Measurements from ENCODE around the gene NME7.
A peak's percentile ranks its signal among the peaks of the same experiment; 100 is the strongest.
"Not testable (repeated sequence)": the region's sequence is repeated elsewhere in the genome, so short reads cannot be mapped to it uniquely, and the experiment has no call there.

Gene NME7

DNA sequence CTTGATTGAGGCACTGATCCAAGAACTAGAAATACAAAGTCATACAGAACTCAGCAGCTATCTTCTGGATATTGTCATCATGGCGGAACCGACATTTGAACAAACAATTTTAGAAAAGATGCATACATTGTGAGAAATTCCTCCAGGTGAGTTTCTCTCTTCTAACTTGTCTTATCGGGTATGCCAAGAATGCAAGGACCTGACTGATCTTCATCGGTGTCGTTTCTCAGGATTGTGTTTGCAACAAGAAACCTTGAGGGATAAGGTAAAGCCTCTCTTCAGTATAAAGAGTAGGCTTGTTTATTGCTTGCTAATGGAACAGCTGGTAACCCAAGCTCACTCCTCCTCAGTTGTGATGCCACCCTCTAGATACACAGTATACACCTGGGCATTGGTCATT, 62.2 kb downstream of the NME7 start:
- DNase-seq (ENCODE audit: low spot score): no peak

DNA sequence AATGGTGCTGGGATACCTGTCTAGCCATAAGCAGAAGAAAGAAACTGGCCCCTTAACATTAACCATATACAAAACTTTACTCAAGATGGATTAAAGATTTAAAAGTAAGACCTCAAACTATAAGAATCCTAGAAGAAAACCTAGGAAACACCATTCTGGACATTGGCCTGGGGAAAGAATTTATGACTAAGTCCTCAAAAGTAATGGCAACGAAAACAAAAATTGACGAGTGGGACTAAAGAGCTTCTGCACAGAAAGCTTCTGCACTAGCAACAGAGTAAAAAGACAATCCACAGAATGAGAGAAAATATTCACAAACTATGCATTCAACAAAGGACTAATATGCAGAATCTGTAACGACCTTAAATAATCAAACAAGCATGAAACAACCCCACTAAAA, 66.7 kb downstream of the NME7 start:
- no peak for DNase-seq (ENCODE audit: low spot score)

DNA sequence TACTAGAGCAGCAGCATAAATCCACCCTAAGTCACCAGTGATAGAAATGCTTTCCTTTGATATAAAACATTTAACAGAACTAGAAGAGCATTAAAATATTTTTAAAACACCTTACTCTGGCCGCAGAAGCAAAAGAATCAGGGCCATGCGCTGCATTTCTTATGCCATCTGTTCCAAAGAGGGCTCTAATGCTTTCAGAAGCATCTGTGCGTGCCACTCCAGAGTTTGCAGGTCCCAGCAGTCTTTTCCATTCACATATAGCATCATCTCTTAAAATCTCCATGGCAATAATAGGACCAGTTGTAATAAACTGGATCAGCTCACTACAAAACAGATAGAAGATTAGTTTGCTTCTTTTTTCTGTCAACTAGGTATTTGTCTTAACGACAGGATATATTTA, 69.2 kb downstream of the NME7 start:
- DNase-seq (ENCODE audit: low spot score): no peak

DNA sequence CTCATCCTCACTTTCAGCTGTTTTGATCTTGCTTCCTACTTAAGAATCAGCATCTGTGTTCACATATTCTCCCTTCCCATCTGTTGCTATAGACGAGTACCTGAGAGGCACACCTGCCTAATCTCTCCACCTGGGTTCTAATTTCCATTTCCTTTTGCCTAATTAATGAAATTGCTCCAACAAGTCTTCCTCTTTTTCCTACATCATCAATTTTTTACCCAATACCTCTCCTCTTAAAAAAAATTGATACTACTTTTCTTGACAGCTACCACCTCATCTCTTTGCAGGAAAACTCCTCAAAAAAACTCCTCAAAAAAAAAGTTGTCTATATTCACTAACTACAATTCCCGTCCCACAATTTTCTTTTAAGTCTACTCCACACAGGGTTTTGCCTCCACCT, 71.8 kb downstream of the NME7 start:
- DNase-seq (ENCODE audit: low spot score): no peak

DNA sequence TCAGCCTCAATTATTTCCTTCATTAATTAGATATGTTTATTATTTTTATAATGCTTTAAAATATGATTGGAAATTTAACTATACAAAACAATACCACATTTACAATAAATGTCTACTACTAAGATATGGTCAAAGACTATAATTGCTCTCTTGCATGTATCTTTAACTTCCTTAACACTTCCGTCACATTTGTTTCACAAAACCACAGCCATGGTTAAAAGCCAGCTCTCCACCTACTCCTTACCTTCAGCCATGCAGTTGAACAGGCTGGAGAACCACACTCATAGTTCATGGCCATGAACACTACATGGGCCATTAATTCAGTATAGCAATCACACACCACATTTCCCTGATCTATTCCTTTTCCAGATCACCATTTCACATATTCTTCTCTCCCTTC, 72.2 kb downstream of the NME7 start:
- no peak for DNase-seq (ENCODE audit: low spot score)

DNA sequence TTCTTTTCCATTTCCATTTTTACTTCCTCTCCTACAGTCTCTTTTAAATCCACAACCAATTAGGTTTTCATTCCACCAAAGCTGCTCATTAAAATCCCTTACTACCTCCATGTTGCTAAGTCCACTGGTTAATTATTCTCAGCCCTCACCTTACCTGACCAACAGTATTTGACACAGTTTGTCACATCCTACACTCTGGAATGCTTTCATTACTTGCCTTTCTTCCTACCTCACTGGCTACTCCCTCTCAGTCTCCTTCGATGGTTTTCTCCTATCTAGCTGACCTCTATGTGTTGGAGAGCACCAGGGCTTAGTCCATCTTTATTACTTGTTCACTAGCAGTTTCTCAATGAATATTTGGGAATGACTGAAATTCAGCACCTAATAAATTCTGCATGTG, 78.6 kb downstream of the NME7 start:
- no peak for DNase-seq (ENCODE audit: low spot score)

DNA sequence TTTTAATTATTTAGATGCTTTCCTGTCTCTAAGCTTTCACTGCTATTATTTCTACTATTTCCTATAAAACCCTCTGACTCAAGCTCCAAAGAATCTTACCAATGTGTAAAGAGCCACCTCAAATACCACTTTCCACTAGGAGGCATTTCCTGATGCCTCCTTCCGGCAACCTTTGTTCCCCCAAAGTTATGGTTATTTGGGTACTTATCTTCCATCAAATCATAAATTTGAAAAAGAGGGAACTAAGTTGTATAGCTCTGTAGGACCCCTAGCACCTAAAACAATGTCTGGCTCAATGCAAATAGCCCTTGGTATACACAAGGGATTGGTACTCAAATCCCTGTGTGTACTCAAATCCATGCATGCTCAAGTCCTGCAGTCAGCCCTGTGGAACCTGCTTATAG, 79.6 kb downstream of the NME7 start:
- peak; percentile 54 for DNase-seq (ENCODE audit: low spot score)

DNA sequence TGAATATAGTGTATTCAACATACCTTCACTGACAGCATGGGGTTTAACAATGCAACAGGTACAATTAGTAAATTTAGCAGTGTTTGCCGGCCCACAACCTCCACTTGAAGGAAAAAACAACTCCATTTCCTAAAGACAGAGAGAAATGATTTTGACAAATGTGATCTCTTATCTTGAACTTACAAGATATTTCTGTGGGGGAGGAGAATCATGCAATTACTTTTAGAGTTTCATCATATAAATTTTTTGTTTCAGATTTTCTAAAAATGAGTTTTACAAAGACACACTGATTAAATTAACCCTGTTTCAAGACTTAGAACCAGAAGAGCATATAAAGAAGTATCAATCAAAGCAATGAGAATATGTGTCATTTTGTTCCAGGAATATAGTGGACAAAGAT, 80.3 kb downstream of the NME7 start:
- no peak for DNase-seq (ENCODE audit: low spot score)

DNA sequence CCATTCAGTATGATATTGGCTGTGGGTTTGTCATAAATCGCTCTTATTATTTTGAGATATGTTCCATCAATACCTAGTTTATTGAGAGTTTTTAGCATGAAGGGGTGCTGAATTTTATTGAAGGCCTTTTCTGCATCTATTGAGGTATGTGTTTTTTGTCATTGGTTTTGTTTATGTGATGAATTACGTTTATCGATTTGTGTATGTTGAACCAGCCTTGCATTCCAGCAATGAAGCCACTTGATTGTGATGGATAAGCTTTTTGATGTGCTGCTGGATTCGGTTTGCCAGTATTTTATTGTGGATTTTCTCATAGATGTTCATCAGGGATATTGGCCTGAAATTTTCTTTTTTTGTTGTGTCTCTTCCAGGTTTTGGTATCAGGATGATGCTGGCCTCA, 86.0 kb downstream of the NME7 start:
- not testable (repeated sequence) for DNase-seq (ENCODE audit: low spot score)

DNA sequence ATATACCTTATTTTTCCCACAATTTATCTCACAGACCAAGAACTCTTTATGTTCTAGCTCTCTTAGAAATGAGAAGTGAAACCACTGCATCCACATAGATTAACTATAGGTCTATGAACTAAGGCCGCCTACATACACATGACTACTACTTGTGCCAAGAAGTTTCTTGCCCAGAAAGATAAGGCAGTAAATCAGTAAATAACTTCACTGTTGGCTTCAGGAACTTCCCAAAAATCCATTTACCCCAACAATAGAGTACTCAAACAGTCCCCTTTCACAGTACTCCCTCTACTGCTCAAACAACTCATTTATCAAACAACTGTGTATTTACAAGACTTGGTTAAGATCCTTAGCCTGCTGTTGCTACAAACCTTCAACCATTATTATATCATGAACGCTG, 96.5 kb downstream of the NME7 start:
- no peak for DNase-seq (ENCODE audit: low spot score)

DNA sequence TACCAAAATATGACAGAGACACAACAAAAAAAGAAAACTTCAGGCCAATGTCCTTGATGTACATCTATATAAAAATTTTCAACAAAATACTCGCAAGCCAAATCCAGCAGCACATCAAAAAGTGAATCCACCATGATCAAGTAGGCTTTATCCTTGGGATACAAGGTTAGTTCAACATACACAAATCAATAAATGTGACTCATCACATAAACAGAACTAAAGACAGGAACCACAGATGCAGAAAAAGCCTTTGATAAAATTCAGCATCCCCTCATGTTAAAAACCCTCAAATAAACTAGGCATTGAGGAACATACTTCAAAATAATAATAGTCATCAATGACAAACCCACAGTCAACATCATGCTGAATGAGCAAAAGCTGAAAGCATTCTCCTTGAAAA, 101.5 kb downstream of the NME7 start:
- no peak for DNase-seq (ENCODE audit: low spot score)

DNA sequence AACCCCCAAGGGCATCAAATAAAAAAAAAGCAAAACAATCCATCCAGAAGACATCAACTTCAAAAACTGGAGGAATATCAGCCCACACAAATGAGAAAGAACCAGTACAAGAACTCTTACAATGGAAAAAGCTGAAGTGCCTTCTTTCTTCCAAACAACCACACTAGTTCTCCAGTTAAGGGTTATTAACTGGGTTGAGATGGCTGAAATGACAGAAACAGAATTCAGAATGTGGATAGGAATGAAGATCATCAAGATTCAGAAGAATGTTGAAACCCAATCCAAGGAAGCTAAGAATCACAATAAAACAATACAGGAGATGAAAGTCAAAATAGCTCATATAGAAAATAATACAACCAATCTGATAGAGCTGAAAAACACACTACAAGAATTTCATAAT, 104.5 kb downstream of the NME7 start:
- no peak for DNase-seq (ENCODE audit: low spot score)

DNA sequence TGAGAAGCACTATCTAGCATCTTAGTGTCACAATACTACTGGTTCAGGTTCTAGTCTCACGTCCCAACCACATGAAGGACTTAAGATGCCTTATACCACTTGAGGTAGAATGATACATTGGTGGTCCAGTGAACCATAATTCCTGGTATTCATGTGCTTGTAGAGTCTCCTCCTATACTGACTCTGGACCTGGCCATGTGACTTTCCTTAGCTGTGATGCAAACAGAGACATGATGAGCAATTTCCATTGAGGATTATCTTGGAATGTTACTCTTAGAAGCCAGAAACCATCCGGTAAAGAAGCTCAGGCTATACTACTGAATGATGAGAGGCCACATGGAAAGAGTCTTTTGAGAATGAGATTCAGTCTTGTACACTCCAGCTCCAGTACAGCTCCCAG, 105.7 kb downstream of the NME7 start:
- DNase-seq (ENCODE audit: low spot score): no peak

DNA sequence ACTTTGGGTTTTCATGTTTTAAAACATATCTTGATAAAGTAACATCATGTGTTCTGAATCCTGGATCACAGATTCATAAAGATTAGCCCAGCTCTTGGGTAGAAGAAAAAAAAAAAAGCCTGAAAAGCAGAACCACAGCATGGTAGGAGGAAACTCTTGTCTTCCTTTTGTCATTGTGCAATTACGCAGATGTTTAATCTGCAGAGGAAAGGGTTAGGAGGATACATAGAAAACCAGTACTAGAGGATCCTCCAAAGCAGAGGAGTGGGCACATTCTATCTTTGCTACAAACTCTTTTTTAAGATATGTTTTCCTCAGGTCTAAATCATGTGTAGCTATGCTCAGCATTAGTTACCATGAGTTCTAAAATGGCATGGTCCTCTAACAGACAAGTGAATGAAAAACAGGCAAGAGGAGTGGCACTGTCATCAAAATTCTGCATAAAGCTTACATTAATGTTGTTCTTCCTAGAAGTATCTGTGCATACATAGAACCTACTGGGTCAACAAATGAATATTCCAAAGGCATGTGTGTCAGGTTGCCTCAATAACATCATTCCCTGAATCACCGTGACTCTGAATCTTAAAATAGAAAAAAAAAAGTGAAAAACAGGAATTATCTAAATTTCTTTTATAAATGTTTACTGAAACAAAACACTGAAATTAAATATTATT, 107.0 kb downstream of the NME7 start:
- DNase-seq (ENCODE audit: low spot score): no peak

DNA sequence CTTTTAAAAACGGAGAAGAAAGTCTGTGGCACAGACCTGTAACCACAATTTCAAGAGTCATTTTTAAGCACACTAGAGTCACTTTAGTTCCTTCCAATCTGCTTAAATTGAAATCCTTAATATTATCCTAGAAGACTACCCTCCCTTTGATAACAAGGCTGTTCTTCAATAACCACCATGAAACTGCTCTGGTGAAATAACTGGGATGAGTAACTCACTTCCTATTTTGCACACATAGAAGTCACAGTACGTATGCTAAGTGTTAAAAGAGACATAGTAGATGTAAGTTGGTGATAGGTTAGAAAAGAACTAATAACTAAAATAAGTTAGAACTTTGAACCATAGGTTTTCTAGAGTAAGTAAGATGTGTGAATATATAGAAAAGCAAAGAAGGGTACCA, 107.8 kb downstream of the NME7 start:
- DNase-seq (ENCODE audit: low spot score): no peak

DNA sequence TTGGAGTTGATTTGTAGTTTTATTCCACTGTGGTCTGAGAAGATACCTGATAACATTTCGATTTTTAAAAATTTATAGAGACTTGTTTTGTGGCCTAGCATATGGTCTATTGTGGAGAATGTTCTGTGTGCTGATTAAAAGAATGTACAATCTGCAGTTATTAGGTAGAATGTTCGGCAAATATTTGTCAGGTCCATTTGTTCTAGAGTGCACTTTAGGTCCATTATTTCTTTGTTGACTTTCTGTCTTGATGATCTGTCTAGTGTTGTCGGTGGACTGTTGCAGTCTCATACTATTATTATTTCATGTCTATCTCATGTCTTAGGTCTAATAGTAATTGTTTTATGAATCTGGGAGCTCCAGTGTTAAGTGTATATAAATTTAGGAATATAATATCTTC, 116.8 kb downstream of the NME7 start:
- DNase-seq (ENCODE audit: low spot score): no peak

DNA sequence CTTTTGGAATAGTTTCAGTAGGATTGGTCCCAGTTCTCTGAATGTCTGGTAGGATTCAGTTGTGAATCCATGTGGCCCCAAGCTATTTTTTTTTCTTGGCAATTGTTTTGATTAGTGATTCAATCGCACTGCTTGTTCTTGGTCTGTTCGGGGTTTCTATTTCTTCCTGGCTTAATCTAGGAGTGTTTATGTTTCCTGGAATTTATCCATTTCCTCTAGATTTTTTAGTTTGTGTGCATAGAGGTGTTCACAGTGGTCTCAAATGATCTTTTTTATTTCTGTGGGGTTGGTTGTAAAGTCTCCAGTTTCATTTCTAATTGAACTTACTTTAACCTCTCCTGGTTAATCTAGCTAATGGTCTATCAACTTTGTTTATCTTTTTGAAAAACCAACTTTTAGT, 117.6 kb downstream of the NME7 start:
- DNase-seq (ENCODE audit: low spot score): no peak

DNA sequence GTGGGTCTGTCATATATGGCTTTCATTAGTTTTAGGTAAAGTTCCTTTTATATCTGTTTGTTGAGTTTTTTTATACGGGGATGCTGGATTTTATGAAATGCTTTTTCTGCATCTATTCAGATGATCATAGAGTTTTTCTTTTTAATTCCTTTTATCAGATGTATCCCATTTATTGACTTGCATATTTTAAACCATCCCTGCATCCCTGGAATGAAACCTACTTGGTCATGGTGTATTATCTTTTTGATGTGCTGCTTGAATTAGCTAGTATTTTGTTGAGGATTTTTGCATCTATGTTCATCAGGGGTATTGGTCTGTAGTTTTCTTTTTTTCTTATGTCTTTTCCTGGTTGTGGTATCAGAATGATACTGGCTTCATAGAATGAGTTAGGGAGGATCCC, 118.0 kb downstream of the NME7 start:
- no peak for DNase-seq (ENCODE audit: low spot score)

DNA sequence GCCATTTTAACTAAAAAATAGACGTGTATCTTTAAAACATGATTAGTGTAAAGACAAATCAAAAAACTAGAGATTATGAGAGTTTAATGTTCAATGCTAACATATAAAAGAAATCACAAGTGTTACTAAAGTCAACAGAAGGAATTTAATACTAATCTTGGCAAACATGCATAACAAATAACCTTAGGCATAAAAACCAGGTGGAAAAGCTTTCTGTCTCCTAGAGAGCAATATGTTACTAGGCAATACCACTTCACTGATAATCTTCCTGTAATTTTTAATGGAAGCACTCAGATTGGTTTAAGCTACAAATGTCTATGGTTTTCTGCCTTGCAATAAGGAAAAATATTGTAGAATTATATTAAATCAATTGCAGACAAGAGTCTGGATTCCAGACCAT, 121.9 kb downstream of the NME7 start:
- DNase-seq (ENCODE audit: low spot score): no peak

DNA sequence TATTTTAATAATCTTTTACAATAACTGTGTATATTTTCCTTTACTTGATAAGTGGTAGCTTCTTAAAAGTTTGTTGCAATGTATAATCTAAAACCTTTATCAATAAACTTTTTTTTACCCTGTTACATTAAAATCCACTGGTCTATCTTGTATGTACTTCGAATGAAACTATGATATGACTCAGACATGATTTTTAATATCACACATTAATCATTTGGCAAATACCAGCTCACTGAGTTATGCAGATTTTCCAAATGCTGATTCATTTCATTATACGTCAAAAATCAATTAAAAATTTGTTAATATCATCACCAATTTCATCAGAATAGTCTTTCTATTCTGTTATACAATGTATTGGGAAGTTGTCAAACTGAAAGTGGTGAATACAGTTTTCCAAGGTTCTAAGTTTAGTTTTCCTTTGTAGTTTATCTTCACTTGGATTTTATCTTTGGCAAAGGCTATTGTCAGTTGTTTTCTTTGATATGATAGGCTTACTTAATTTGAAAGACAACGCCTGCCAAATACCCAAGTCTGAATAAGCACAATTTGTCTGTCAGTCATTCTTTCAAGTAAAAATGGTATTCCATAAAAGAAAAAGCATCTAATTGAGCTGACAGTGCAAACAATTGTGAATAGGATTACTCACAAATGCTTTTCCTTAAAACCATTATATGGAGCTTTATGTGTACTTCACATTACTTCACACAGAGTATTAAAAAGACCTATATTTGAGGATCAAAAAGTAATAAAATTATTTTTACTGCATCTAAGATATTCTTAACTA, 127.0 kb downstream of the NME7 start:
- no peak for DNase-seq (ENCODE audit: low spot score)

DNA sequence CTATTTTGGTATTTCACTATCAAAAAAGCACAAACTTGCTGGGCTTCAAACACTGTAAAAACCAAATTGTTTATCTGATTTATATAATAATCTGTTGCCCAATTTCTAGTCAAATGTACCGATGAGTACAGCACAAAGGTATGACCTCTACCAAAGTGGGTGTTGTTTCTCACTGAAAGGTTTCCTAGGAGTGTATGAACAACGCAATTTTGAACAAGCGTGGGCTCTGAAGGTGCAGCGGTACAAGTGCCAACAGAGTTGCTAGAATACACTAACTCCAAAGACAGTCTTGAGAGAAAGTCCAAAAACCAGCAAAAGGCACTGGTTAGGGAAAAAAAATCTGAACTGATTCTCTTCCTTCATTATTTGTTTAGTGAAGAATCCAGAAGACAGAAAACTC, 130.7 kb downstream of the NME7 start:
- DNase-seq (ENCODE audit: low spot score): no peak

DNA sequence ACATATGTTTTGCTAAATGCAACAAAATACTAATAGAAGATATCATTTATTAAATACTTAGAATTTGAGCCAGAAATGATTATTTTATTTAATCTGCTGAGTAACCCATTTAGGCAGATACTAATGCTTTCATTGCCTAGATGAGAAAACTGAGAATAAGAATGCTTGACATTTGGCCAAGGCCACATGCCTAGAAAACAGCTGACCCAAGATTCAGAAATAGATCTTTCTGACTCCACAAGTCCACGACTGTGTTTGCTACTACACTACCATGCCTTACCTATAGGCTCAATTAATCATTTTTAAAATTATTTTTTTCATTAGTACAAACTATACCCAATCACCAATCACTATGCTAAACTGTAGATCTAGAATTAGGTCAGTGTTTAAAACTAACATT, 131.5 kb downstream of the NME7 start:
- DNase-seq (ENCODE audit: low spot score): no peak

DNA sequence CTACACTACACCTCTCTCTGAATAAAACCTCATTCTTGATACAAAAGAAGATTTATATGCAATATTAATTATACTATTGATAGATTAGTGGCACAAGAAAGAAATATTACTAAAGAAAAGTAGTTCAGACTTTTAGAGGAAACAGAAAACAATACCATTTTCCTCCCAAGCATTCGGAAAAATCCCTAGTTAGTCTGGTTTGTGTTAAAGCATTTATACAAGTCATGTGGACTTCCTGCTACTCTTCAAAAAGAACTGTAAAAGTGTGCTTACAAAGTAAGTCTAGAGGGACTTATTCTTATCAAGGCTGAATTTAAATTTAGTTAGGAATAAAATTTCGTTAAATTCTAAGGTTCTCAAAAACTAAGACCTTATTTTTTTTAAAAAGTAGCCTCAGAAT, 132.0 kb downstream of the NME7 start:
- DNase-seq (ENCODE audit: low spot score): no peak

DNA sequence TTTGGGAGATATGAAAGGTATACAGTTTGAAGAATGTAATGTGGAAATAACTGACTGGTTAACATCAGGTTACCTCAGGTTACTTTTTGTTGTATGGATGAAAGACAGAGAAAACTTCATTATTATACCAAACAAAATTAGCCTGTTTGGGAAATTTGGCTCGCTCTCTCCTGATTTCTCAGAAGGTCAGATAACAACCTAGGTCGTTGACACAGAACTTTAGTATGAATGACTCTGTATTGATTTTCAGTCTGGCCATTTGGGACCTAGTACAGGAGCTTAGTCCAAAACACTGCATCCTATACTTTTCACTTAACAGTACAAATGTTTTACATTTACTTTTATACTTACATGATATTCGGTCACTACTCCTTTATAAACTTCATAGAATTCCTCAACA, 132.8 kb downstream of the NME7 start:
- no peak for DNase-seq (ENCODE audit: low spot score)

Data from LoVo (cell line).